ENCODE data around the gene PRKN. TPM values are rescaled to one million over a fixed set of nuclear protein-coding genes. Genes with fewer than 3 reads are reported as not detected.

PRKN gene
- total RNA-seq, 1 experiment from 2014 or later, result 0.46 TPM

DNA sequence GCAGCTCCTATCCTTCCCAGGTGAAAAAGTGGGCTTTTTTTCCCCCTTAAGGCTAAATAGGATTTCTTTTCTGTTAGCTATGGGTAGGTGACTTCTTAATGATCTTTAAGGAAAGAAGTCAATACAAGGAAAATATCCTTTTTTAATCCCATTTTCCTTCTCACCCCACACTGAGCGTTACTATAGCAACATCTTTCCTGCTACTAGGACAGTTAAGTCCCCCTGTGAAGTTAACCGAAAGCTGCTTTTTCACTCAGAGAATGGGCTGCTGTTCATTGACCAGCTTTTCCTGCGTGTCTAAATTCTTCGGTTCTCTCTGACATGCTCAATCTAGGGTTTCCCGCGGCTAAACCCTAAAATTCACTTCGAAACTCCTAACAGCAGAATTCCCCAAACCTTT, 1280.6 kb downstream of the PRKN start:
- in situ Hi-C loops (cut with HindIII; ENCODE audit: low pct_unique_long_range_greater_than_20kb, low sequenced_read_pairs) (no loop called here), intact Hi-C loops (cut with micrococcal nuclease; ENCODE audit: unreplicated experiment) (no loop called here)
- no peak overlapping the region for H3K4me3 ChIP-seq (ENCODE audit: low read depth in 2 of 2, low read length in 2 of 2)
- ATAC-seq (no peak), DNase-seq (ENCODE audit: low read depth, low spot score) (no peak)
- no peak overlapping the region for H3K27ac ChIP-seq (ENCODE audit: low read length)
- TF ChIP-seq SIN3A (IDR thresholded peaks at IDR 0.05; ENCODE audit: borderline replicate concordance, insufficient read depth, low read depth, low read length) (no peak), POLR2AphosphoS5 (IDR thresholded peaks at IDR 0.05; ENCODE audit: low read depth, low read length) (no peak)
- H3K36me3 ChIP-seq (ENCODE audit: control insufficient read depth, insufficient read depth, low read length), result no peaks in the 10 kb centered on the region
- POLR2A ChIA-PET, result no interaction called here
- CTCF ChIA-PET, result no interaction called here
- H3K9me3 ChIP-seq (ENCODE audit: control insufficient read depth, insufficient read depth, low read depth, low read length), result no peaks in the 10 kb centered on the region
- no peaks in the 10 kb centered on the region for H3K27me3 ChIP-seq (ENCODE audit: control insufficient read depth, insufficient read depth, low read length)
- no TSS peak for BruUV-seq (replicated peaks)
- H3K4me1 ChIP-seq (ENCODE audit: control insufficient read depth, insufficient read depth, low read length), result no peaks in the 10 kb centered on the region

GRCh38 chr6:161446296-161446925, 1281.2 kb downstream of the PRKN start:
- in situ Hi-C loops (cut with HindIII; ENCODE audit: low pct_unique_long_range_greater_than_20kb, low sequenced_read_pairs), result no loop called here
- intact Hi-C loops (cut with micrococcal nuclease; ENCODE audit: unreplicated experiment), result no loop called here
- ATAC-seq, result no peak
- CTCF ChIA-PET, result no interaction called here
- Histone ChIP-seq H3K36me3 (ENCODE audit: control insufficient read depth, insufficient read depth, low read length) (no peaks in the 10 kb centered on the region), H3K27me3 (ENCODE audit: control insufficient read depth, insufficient read depth, low read length) (no peaks in the 10 kb centered on the region), H3K4me1 (ENCODE audit: control insufficient read depth, insufficient read depth, low read length) (no peaks in the 10 kb centered on the region), H3K4me3 (ENCODE audit: low read depth in 2 of 2, low read length in 2 of 2) (no peak overlapping the region), H3K9me3 (ENCODE audit: control insufficient read depth, insufficient read depth, low read depth, low read length) (no peaks in the 10 kb centered on the region), H3K27ac (ENCODE audit: low read length) (no peak overlapping the region)
- TF ChIP-seq POLR2AphosphoS5 (IDR thresholded peaks at IDR 0.05; ENCODE audit: low read depth, low read length) (no peak), CTCF (IDR thresholded peaks at IDR 0.05) (no peak), SIN3A (IDR thresholded peaks at IDR 0.05; ENCODE audit: borderline replicate concordance, insufficient read depth, low read depth, low read length) (no peak), TCF7L2 (IDR thresholded peaks at IDR 0.05; ENCODE audit: low read depth, low read length) (no peak), REST (IDR thresholded peaks at IDR 0.05; ENCODE audit: insufficient read depth in 1 of 2, low read depth in 2 of 2, low read length in 1 of 2) (no peak)
- DNase-seq (ENCODE audit: low read depth, low spot score), result no peak
- no TSS peak for BruUV-seq (replicated peaks)
- POLR2A ChIA-PET, result no interaction called here

- no peak overlapping the region for H3K27ac ChIP-seq (ENCODE audit: low read length)
- ATAC-seq (no peak), DNase-seq (ENCODE audit: low read depth, low spot score) (no peak)
- H3K9me3 ChIP-seq (ENCODE audit: control insufficient read depth, insufficient read depth, low read depth, low read length), result no peaks in the 10 kb centered on the region
- ChIA-PET CTCF (no interaction called here), POLR2A (no interaction called here)
- H3K4me1 ChIP-seq (ENCODE audit: control insufficient read depth, insufficient read depth, low read length), result no peaks in the 10 kb centered on the region
- no peak overlapping the region for H3K4me3 ChIP-seq (ENCODE audit: low read depth in 2 of 2, low read length in 2 of 2)
- TF ChIP-seq SIN3A (IDR thresholded peaks at IDR 0.05; ENCODE audit: borderline replicate concordance, insufficient read depth, low read depth, low read length) (no peak), CTCF (IDR thresholded peaks at IDR 0.05) (no peak)
- in situ Hi-C loops (cut with HindIII; ENCODE audit: low pct_unique_long_range_greater_than_20kb, low sequenced_read_pairs), result no loop called here
- intact Hi-C loops (cut with micrococcal nuclease; ENCODE audit: unreplicated experiment), result no loop called here
- no TSS peak for BruUV-seq (replicated peaks)
- H3K27me3 ChIP-seq (ENCODE audit: control insufficient read depth, insufficient read depth, low read length), result no peaks in the 10 kb centered on the region
- H3K36me3 ChIP-seq (ENCODE audit: control insufficient read depth, insufficient read depth, low read length), result no peaks in the 10 kb centered on the region
Observed at GRCh38 chr6:161445021-161445799, 1282.4 kb downstream of the PRKN start.
